Measurements from ENCODE around the gene FGR.
"Not testable (repeated sequence)": the region's sequence is repeated elsewhere in the genome, so short reads cannot be mapped to it uniquely, and the experiment has no call there.

FGR gene

GRCh38 chr1:27634177-27634984, 604 bp downstream of the FGR start:
- H3K4me3 ChIP-seq (replicated peaks; ENCODE audit: low read depth, low read length) = peak overlapping the region; percentile 30

DNA sequence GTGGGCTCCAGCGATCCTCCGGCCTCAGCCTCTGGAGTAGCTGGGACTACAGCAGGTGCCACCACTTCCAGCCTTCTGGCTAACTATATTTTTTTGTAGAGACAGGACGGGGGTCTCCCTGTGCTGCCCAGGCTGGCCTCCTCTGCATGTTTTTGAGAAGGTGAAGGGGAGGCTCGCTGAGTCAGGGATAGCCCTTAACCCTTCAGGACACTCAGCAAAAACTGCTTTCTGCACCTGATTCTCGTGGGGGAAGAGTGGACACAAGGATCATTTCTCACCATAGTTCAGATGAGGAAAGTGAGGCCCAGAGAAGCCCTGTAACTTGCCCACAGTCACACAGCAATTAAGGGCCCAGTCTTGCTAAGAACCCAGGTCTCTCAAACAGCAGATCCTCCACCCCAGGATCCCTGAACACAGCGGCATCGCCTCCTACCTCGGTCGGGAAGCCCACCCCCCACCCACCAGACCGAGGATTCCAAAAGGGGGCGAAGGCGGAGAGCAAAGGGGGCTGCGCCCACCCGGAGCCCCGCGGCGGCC, 1.3 kb downstream of the FGR start:
- DNase-seq (ENCODE audit: extremely low read depth, low read depth) = no peak
- TF ChIP-seq CTCF (IDR thresholded peaks at IDR 0.05; ENCODE audit: low read depth, low read length, missing control alignments) = no peak
- H3K4me3 ChIP-seq (replicated peaks; ENCODE audit: low read depth, low read length) = peak overlapping the region; percentile 30

More at GRCh38 chr1:27634177-27634984, 604 bp downstream of the FGR start:
- TF ChIP-seq CTCF (IDR thresholded peaks at IDR 0.05; ENCODE audit: low read depth, low read length, missing control alignments) = no peak
- no peak for DNase-seq (ENCODE audit: extremely low read depth, low read depth)

GRCh38 chr1:27633298-27633610, 1.7 kb downstream of the FGR start:
- no peak for TF ChIP-seq CTCF (IDR thresholded peaks at IDR 0.05; ENCODE audit: low read depth, low read length, missing control alignments)
- DNase-seq (ENCODE audit: extremely low read depth, low read depth) = no peak
- H3K4me3 ChIP-seq (replicated peaks; ENCODE audit: low read depth, low read length) = no peak overlapping the region

DNA sequence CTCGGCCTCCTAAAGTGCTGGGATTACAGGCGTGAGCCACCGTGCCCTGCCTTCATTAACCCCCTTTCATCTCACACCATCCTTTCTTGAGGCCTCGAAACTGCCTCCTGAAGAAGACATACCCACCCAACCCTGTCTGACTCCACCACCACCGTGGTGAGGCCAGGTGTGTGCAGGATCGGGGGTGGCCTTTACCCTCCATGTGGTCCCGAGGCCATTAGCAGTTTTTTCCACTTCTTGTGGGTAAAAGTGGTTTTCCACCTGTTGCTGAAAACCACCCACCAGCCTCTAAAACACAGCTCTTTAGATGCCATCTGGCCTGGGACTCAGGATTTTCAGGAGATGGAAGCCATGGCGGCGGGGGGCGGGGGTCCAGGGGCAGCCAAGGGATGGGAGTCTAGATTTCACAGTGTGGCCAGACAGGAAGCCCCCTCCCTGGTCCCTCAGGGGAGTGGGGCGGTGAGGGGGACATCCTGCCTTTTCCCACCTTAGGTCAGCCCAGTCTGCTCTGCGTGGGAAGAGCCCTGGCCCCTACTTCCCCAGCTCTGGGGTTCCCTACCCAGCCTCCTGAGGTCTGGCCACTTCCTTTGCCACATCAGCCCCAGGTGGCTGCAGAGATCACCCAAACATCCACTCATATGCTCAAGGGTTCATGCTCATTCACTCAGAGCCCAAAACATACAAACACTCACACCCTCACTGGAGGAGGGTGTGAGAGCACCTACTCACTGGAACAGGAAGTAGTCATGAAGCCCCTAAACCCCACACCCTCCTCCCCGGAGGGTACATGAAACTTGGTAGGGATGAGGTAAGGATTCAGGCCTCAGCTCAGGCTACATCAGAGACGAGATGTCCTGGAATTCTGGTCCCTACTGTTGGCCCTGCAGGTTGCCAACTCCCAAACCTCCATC, 2.3 kb downstream of the FGR start:
- H3K4me3 ChIP-seq (replicated peaks; ENCODE audit: low read depth, low read length) = no peak overlapping the region
- no peak for TF ChIP-seq CTCF (IDR thresholded peaks at IDR 0.05; ENCODE audit: low read depth, low read length, missing control alignments)
- no peak for DNase-seq (ENCODE audit: extremely low read depth, low read depth)

DNA sequence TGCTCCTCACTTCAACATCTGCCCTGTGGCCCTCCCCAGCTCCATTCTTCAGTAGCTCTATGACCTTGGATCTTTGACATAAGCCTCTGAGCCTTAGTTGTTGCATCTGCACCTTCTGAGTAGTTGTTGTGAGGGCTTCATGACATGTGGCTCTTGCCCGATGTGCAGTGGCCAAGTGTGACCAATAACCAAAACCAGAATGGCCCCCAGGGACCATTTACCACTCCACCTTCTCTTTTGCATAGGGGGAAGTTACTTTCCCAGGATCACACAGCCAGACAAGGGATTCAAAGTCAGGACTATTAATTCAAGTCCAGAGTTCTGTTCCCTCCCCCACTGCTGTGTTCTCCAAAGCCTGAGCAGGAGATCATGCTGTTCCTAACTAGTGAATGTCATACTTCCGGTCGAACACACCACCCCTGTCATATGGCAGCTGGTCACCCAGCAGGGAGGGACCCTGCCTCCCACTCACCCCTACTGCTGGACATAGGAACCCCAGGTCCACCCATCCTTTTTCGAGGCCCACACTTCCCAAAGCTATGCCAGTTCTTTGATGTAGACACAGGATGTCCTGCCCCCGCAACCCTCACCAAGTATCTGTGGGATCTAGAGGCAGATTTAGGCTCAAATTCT, 4.0 kb downstream of the FGR start:
- no peak for DNase-seq (ENCODE audit: extremely low read depth, low read depth)
- no peak overlapping the region for H3K4me3 ChIP-seq (replicated peaks; ENCODE audit: low read depth, low read length)
- TF ChIP-seq CTCF (IDR thresholded peaks at IDR 0.05; ENCODE audit: low read depth, low read length, missing control alignments) = no peak

DNA sequence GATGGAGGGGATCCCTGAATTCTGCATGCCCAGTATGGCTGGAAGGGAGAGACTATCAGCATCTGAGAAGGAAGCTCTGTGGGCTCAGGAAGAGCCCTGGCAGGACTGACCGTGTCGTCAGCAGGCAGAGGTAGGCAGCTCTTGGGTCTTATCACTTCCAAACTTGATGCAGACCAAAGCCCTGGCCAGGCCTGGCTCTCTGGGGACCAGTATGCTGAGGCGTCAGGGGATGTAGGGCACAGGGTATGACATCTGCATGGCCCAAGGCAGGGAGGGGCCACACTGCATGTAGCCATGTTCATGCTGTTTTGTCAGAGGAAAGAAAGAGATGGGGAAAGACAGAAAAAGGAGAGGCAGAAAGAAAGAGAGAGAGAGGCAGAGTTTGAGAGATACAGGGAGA, 6.3 kb downstream of the FGR start:
- no peak for DNase-seq (ENCODE audit: extremely low read depth, low read depth)
- TF ChIP-seq CTCF (IDR thresholded peaks at IDR 0.05; ENCODE audit: low read depth, low read length, missing control alignments) = no peak
- H3K4me3 ChIP-seq (replicated peaks; ENCODE audit: low read depth, low read length) = no peak overlapping the region

GRCh38 chr1:27627733-27628132, 7.3 kb downstream of the FGR start:
- H3K4me3 ChIP-seq (replicated peaks; ENCODE audit: low read depth, low read length); DNase-seq (ENCODE audit: extremely low read depth, low read depth): not testable (repeated sequence)
